ENCODE data around the gene GNB2.

GRCh38 chr7:100711369-100711768 is 37.8 kb downstream of the GNB2 start:
- TF ChIP-seq POLR2AphosphoS5 (IDR thresholded peaks at IDR 0.05; ENCODE audit: low read depth, low read length) (no peak), POLR2A (IDR thresholded peaks at IDR 0.05; ENCODE audit: low read depth, low read length) (no peak), TAF1 (IDR thresholded peaks at IDR 0.05; ENCODE audit: low read depth, low read length) (no peak)
